Left kidney (tissue), 8 donors: ENCODE measurements around the gene LAG3. TPM values are rescaled to one million over a fixed set of nuclear protein-coding genes. Genes with fewer than 3 reads are reported as not detected.
A peak's percentile ranks its signal among the peaks of the same experiment; 100 is the strongest.
"Not testable (repeated sequence)": the region's sequence is repeated elsewhere in the genome, so short reads cannot be mapped to it uniquely, and the experiment has no call there.

Source experiments
- DNase-seq: peaks from one replicate; pipeline ENCODE4 v3.0.0-alpha.2; 2013
- long read RNA-seq, 8 donors: transcript quantifications; one replicate each; lab custom pipeline, GENCODE V29; 2026
- polyA plus RNA-seq: library from polyadenylated mRNA; unstranded; fragments of 120-200 nt; gene quantifications from one replicate; pipeline ENCODE4 v1.2.1, GENCODE V29; 2013; ENCODE audit not compliant: insufficient read length

LAG3 gene
- 1.9 TPM for polyA plus RNA-seq
- long read RNA-seq, donor 1, result 0 reads
- long read RNA-seq, donor 2, result 0 reads
- long read RNA-seq, donor 3, result 0 reads
- long read RNA-seq, donor 4, result 0 reads
- long read RNA-seq, donor 5, result 0 reads
- long read RNA-seq, donor 6, result 0 reads
- long read RNA-seq, donor 7, partial matches to known transcripts, result 0 of 1 reads
- long read RNA-seq, donor 7, other reads (novel, unspliced or antisense), result 0 of 1 reads
- long read RNA-seq, donor 8, result 0 reads

DNA sequence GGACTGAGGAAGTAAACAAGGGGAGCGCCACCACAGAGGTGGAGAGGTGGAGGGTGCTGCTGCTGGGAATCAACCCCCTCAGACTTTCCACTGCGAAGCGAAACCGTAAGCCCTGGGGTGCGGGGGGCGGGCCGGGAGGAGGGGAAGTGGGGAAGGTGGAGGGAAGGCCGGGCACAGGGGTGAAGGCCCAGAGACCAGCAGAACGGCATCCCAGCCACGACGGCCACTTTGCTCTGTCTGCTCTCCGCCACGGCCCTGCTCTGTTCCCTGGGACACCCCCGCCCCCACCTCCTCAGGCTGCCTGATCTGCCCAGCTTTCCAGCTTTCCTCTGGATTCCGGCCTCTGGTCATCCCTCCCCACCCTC, at the start of gene LAG3:
Gene LAG3, plus strand, starts transcription at position 190 of the 365 bp plus-strand sequence. CDS start 333 bp downstream, outside the sequence.
- DNase-seq, result no peak

DNA sequence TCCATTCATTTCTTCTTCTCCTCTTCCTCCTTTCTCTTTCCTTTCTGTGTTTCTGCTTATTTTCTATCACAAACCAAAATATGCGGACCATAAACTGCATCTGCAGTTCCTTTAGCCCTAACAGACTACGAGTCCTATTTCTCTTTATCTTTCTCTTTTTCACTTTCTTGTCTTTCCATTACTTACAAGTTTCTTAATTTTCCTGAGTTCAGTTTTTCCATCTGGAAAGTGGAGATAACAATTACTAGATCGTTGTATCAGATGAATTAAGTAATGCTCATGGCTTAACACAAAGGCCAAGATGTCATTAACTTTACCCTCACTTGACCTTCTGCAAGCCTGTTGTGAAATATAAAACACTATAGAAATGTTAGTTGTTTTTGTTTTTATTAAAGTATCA, 49.5 kb upstream of the LAG3 start:
- no peak for DNase-seq

GRCh38 chr12:6723607-6724408, 48.5 kb upstream of the LAG3 start, which contains the start of gene COPS7A:
TSS of gene COPS7A (plus strand) at chr12:6724046. CDS start at chr12:6724657, 611 bp downstream.
- peak; percentile 97 for DNase-seq

GRCh38 chr12:6724409-6724797, 47.9 kb upstream of the LAG3 start:
- DNase-seq, result no peak

DNA sequence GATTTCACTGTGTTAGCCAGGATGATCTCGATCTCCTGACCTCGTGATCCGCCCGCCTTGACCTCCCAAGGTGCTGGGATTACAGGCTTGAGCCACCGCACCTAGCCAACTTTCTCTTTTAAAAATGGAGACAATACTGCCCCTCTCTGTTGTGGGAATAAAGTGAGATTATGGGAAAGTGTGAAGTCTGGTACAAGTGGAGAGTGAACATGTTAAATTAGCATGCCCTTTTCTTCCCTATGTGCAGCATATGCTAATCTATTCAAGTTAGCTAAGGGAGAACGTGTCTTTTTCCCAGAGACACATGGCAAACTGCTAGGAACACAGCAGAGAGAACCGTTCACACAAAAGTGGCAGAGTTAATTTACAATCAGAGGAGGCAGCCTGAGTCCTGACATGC, 47.0 kb upstream of the LAG3 start:
- DNase-seq, result no peak

DNA sequence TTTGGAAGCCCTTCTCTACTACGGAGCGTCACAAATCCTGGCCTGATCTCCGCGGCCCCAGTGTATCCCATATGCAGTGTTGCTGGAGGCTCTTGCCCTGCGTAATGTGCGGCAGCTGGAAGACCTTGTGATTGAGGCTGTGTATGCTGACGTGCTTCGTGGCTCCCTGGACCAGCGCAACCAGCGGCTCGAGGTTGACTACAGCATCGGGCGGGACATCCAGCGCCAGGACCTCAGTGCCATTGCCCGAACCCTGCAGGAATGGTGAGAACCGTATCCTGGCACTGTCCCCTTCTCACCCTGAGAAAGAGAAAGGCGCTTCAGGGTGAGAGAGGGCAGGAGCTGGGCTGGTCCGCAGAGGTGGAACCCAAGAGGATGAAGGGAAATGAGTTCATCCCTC, 43.1 kb upstream of the LAG3 start:
- no peak for DNase-seq

DNA sequence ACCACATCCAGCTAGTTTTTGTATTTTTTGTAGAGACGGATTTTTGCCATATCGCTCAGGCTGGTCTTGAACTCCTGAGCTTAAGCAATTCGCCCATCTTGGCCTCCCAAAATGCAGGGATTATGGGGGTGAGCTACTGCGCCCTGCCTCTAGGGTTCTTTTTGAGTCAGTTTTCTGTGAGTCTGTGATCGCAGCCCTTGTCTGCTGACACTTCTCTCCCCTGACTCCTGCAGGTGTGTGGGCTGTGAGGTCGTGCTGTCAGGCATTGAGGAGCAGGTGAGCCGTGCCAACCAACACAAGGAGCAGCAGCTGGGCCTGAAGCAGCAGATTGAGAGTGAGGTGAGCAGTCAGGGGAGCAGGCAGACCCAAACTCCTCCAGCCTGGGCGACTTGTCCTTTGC, 42.2 kb upstream of the LAG3 start:
- DNase-seq, result no peak

DNA sequence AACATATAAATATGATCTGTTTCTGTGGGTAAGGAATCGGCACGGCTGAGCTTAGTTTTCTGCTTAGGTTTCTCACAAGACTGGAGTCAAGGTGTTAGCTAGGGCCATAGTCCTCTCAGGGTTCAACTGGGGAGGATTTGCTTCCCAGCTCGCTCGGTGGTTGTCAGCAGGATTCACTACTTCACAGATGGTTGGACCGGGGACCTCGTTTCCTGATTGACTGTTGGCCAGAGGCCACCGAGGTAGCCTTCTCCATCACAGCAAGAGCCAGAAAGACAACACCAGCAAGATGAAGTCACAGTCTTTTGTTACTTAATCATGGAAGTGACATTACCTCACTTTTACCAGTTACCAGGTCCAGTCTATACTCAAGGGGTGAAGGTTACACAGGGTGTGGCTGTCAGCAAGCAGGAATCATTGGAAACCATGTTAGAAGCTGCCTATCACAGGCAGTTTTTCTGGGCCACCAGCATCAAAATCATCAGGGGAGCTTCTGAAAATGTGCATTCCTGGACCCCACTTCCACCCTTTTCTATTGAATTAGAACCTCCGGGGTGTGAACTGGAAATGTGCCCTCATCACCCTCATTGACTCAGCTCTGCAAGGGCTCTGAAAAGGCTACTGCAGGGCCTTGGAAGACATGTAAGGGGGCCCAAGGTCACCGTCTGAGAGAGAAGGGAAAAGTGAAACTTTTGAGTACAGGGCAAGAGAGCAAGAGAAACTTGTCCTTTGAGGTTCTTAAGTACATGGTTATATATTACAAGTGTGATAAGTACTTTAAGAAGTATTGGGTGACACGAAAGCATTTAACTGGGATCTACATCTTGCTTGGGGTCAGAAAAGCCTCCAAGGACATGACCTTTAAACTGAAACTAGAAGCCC, 37.6 kb upstream of the LAG3 start:
- no peak for DNase-seq

DNA sequence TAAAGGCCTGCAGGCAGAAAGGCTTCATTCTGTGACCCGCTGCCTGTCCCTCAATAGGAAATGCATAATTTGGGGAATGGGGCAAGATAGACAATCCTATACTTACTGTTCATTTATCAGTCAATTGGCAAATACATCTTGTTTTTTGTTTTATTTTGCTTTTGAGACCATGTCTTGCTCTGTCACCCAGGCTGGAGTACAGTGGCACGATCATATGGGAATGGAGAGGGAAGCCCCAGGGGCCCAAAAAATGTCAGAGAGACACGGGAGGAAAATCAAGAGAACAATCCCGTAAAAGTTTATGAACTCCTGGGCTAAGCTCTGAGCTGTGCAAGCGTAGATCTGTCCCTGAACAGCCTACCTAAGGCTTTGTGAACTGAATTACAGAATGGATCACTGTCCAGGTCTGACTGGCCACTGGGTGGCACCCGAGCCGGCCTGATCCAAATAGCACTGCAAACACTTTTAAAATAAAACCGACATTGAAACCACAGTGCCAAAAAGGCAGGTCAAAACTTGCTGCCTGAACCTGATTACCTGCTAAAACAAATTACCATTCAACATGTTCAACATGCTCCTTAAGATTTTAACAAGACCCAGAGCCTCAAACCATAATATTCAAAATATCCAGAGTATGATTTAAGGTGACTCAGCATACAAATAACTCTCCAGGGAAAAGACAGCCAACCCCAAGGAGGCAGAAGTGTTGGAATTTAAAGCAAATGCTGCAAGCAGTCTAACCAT, 36.7 kb upstream of the LAG3 start:
- peak; percentile 48 for DNase-seq

DNA sequence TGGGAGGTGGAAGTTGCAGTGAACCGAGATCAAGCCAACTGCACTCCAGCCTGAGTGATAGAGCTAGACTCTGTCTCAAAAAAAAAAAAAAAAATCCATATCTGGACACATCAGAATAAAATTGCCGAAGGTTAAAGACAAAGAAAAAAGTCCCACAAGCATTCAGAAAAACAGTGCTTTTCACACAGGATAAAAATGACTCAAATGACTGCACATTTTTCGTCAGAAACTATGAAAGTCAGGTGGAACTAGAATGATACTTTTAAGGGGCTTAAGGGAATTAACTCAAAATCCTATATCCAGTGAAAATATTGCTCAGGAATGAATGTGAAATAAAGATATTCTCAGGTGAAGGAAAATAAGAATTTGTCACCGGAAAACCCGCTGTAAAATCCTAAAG, 35.6 kb upstream of the LAG3 start:
- no peak for DNase-seq

DNA sequence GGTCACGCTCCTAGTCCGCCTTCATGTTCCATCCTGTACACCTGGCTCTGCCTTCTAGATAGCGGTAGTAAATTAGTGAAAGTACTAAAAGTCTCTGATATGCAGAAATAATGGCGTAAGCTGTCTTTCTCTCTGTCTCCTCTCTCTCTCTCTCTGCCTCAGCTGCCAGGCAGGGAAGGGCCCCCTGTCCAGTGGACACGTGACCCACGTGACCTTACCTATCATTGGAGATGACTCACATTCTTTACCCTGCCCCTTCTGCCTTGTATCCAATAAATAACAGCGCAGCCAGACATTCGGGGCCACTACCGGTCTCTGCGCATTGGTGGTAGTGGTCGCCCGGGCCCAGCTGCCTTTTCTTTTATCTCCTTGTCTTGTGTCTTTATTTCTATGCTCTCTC, 30.2 kb upstream of the LAG3 start:
- DNase-seq, result not testable (repeated sequence)

GRCh38 chr12:6742834-6743233, 29.5 kb upstream of the LAG3 start:
- no peak for DNase-seq

GRCh38 chr12:6743300-6743699, 29.0 kb upstream of the LAG3 start:
- DNase-seq, result not testable (repeated sequence)

DNA sequence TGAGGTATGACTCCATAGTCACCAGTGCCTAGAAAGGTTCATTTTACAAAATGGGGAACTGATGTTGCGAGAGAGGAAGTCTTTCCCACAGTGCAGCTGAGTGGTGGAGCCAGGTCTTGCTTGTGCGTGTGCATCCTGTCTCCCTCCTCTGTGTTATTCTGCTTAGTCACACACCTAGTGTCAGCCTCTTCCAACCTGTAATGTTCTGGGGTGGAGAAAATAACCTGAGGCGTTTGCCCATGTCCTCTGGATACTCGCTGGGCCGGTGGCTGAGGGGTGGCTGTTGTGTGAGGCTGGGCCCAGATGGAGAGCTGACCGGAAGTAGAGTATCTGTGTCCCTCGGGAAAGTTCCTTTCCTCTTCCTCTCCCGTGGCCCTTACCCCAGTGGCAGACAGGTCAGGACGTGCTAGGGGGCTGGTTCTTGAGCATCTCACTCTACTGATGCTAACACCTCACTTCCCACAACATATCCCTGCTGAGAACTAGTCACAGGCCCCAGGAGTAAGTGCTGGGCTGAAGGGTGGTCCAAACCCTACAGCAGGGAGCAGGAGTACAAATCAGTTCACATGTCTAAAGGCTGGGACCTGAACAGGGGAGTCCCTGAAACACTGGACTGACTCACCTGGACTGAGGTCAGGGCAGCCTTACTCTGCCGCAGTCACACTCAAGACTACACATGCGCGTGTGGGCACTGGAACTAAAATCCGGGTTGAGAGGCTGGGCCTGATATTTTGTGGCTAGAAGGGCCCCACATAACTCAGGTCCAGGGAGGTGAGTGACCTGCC, 26.4 kb upstream of the LAG3 start:
- DNase-seq, result no peak

GRCh38 chr12:6747216-6747615, 25.1 kb upstream of the LAG3 start:
- no peak for DNase-seq

GRCh38 chr12:6748761-6749160, 23.6 kb upstream of the LAG3 start:
- DNase-seq, result no peak

- DNase-seq, result no peak
These were observed 21.8 kb upstream of the LAG3 start for GRCh38 chr12:6750506-6750905.

- DNase-seq, result no peak
These were observed 20.6 kb upstream of the LAG3 start for GRCh38 chr12:6751767-6752166.

DNA sequence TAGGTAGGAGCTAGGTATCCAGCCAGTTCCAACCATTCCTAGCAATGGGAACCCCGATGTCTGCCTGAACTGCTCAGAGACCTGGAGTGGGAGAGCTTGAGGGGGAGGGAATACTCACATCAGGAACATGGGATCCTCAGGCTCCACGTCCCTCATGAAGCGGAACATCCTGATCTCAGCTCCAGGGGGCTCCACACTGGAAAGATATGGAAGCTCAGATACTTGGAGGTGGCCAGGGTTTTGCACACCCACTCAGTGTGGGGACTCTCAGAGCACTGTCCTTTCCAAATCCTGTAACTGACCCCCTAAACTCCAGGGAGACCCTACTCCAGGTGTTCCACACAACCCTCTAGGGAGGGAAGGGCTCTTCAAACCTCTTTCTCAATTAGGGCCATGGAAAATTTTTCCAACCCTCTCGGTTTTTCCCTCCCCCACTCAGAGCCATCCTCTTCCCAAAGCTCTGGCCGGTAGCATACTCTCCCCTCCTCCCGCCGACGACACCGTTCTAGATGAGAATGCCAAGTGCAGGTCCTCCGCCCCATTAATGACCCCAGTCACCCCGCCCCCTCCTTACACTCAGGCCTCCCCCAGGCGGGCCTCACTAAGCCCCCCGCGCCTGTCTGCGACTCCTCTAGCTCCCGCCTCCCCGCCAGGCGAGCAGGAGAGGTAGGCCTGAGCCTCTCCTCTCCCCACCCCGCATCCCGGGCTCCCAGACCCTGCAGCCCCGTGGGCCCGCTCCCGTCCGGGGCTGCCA, 20.0 kb upstream of the LAG3 start:
- peak; percentile 46 for DNase-seq
